HepG2 (cell line): ENCODE results near the gene DACT2. TPM values are rescaled to one million over a fixed set of nuclear protein-coding genes. Genes with fewer than 3 reads are reported as not detected.

Experiments
- BRD4 ChIP-seq: sonication (generic); formaldehyde crosslinking; IDR thresholded peaks from 2 replicates; pipeline ENCODE4 v1.4.0; 2020; ENCODE audit warnings: missing genetic modification reagents
- ELF3 ChIP-seq: IDR thresholded peaks from 2 replicates; pipeline ENCODE4 v1.6.1; 2016; ENCODE audit warnings: missing genetic modification reagents, missing compliant biosample characterization
- ETV6 ChIP-seq: sonication (generic); formaldehyde crosslinking; conservative IDR thresholded peaks from 2 replicates; pipeline ENCODE4 v1.4.0; 2020; ENCODE audit warnings: missing genetic modification reagents
- PREB ChIP-seq: sonication (generic); formaldehyde crosslinking; IDR thresholded peaks from 2 replicates; pipeline ENCODE4 v1.4.0; 2020; ENCODE audit warnings: missing genetic modification reagents
- RXRB ChIP-seq: IDR thresholded peaks from 2 replicates; pipeline ENCODE4 v1.6.1; 2016; ENCODE audit warnings: borderline replicate concordance, missing genetic modification reagents, missing compliant biosample characterization
- ZBTB38 ChIP-seq: sonication (generic); formaldehyde crosslinking; IDR thresholded peaks from 2 replicates; pipeline ENCODE4 v1.5.1; 2020; ENCODE audit warnings: mild to moderate bottlenecking, missing genetic modification reagents
- ZHX1 ChIP-seq: sonication (generic); formaldehyde crosslinking; IDR thresholded peaks from 2 replicates; pipeline ENCODE4 v1.8.1; 2022; ENCODE audit warnings: low read depth, mild to moderate bottlenecking, missing genetic modification reagents
- ZMAT3 ChIP-seq: sonication (generic); formaldehyde crosslinking; conservative IDR thresholded peaks from 2 replicates; pipeline ENCODE4 v1.7.0; 2021; ENCODE audit warnings: missing genetic modification reagents
- ZMYM3 ChIP-seq: sonication (generic); formaldehyde crosslinking; IDR thresholded peaks from 2 replicates; pipeline ENCODE4 v1.5.1; 2020; ENCODE audit warnings: mild to moderate bottlenecking, missing genetic modification reagents
- ZNF318 ChIP-seq: sonication (generic); formaldehyde crosslinking; IDR thresholded peaks from 2 replicates; pipeline ENCODE4 v1.4.0; 2020; ENCODE audit warnings: mild to moderate bottlenecking, missing genetic modification reagents
- ZNF512B ChIP-seq: sonication (generic); formaldehyde crosslinking; IDR thresholded peaks from 2 replicates; pipeline ENCODE4 v1.5.1; 2020; ENCODE audit warnings: missing genetic modification reagents, mild to moderate bottlenecking, borderline replicate concordance
- ZSCAN21 ChIP-seq: sonication (generic); formaldehyde crosslinking; IDR thresholded peaks from 2 replicates; pipeline ENCODE4 v1.8.0; 2022; ENCODE audit warnings: mild to moderate bottlenecking, missing genetic modification reagents, moderate library complexity, borderline replicate concordance
- ZSCAN25 ChIP-seq: sonication (generic); formaldehyde crosslinking; IDR thresholded peaks from 2 replicates; pipeline ENCODE4 v1.8.0; 2022; ENCODE audit warnings: mild to moderate bottlenecking, missing genetic modification reagents
- polyA plus RNA-seq, 8 experiments: library from polyadenylated mRNA; depleted of rRNA in 3 of 8; stranded (reverse) in 7 of 8; unstranded in 1 of 8; fragments of >200 nt; fragmentation: Illumina TruSeq in 4 of 8; extraction: Trizol in 4 of 8; gene quantifications; 2 replicates each; pipeline versions ENCODE4 v1.2.1 to v1.2.3, GENCODE V29; 2011 to 2016; ENCODE audit warnings: low read depth in 4 of 8, missing spikeins in 1 of 8, mixed read lengths in 1 of 8; ENCODE audit not compliant: insufficient read depth in 1 of 8
- total RNA-seq, 5 experiments: library from RNA; depleted of rRNA; stranded (reverse); fragments of >200 nt; fragmentation: Illumina TruSeq; extraction: Trizol; gene quantifications; 2 replicates each; pipeline ENCODE4 v1.2.3, GENCODE V29; 2016; ENCODE audit warnings: low read depth in 1 of 5

The DACT2 gene
- total and polyA plus RNA-seq, 2 of the 13 experiments (the other 11 are each of a cell fraction or from before 2014, with no cell fraction given): 0.15 TPM; not detected in 1

GRCh38 chr6:168355716-168356522, 36.3 kb upstream of the DACT2 start (continued):
- 0 out of 2 replicates have a peak, but pooled peaks have one; percentile 30 for TF ChIP-seq ZNF318 (CRISPR knock-in tag)
- TF ChIP-seq RXRB (CRISPR knock-in tag): peak; percentile 26; the same call in 1 of the 2 replicates
- TF ChIP-seq ZMYM3 (CRISPR knock-in tag): 0 out of 2 replicates have a peak, but pooled peaks have one; percentile 42
- peak; percentile 96; the same call in 1 of the 2 replicates for TF ChIP-seq ZNF512B (CRISPR knock-in tag)
- peak; percentile 77 for TF ChIP-seq ZBTB38
- peak; percentile 69 for TF ChIP-seq ZSCAN21 (CRISPR knock-in tag)
- no peak for TF ChIP-seq ZMAT3 (CRISPR knock-in tag)
- no peak for TF ChIP-seq BRD4 (CRISPR knock-in tag)
- TF ChIP-seq PREB (CRISPR knock-in tag): no peak
- no peak for TF ChIP-seq ETV6
- 0 out of 2 replicates have a peak, but pooled peaks have one; percentile 32 for TF ChIP-seq ELF3
- no peak; the same call in 1 of the 2 replicates for TF ChIP-seq ZSCAN25 (CRISPR knock-in tag)
- peak; percentile 24; the same call in 1 of the 2 replicates for TF ChIP-seq ZHX1 (CRISPR knock-in tag)
